Urothelium cell line (cell line): Measurements from ENCODE around the gene GPR107.

Experiments used
- DNase-seq: peaks from one replicate; pipeline ENCODE4 v3.0.0; 2011; ENCODE audit warnings: low spot score, mixed read lengths
- FAIRE-seq: peaks from 2 replicates; lab custom pipeline; 2011; peaks lifted over from hg19 to GRCh38; lab: Jason Lieb, UNC

GPR107 gene

GRCh38 chr9:130027533-130028365, 26.0 kb upstream of the GPR107 start:
- DNase-seq (no peak), FAIRE-seq (no peak)

GRCh38 chr9:130028493-130029222, 25.0 kb upstream of the GPR107 start:
- DNase-seq, result no peak
- FAIRE-seq, result no peak

- no peak for DNase-seq
- no peak for FAIRE-seq
Observed at GRCh38 chr9:130029223-130029973, 24.3 kb upstream of the GPR107 start.

- FAIRE-seq (no peak), DNase-seq (no peak)
Observed at GRCh38 chr9:130030651-130031127, 23.0 kb upstream of the GPR107 start.

GRCh38 chr9:130034570-130034969, 19.1 kb upstream of the GPR107 start:
- FAIRE-seq (no peak), DNase-seq (no peak)

- no peak for FAIRE-seq
- DNase-seq, result no peak
Observed at GRCh38 chr9:130036099-130036498, 17.6 kb upstream of the GPR107 start.

DNA sequence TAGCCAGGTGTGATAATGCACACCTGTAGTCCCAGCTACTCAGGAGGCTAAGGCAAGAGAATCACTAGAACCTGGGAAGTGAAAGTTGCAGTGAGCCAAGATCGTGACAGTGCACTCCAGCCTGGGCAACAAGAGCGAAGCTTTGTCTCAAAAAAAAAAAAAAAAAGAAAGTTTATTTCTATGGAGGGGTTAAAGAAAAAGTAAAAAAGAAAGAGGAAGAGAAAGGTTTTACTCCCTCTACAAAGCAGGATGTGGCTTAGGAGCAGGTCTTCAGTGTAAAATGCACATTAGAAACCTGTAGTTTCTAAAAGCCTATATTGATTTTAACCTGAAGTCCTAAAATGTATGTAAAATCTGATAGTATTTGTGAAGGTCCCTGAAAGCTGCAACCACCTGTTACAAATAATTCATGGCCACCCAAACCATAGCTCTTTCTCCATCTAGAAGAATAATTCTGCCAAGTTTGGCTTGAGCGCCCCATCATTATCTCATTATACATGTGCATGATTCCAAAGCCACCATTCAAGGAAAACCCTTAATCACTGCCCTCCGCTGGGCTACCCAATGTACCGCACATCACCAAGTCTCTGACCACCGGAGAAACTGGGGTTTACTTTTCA, 14.1 kb upstream of the GPR107 start:
- DNase-seq (no peak), FAIRE-seq (no peak)

DNA sequence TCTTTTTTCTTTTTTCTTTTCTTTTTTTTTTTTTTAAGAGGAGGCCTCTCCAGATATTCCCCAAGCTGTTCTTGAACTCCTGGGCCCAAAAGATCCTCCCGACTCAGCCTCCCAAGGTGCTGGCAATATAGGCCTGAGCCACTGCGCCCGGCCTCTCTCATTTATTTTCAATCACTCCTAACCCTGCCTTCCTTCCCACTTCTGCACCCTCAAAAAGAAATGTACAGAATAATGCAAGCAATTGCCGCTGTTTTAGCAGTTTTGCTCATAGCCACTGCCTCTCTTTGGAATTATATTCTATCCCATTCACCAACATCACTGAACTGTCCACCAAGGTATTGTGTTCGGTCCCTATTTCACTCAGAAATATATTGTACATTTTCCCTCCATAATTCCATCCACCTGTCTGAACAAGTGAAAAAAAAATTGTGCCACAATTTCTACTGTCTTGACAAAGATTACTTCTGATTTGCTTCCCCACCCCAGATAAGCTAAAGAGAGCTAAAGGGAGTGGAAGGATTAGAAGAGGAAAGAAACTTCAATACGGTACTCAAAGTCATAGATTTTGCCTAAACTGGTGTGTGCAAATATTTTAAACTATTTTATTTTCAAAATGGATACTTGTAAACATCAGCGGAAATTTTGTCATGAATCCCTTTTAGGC, 12.6 kb upstream of the GPR107 start:
- no peak for DNase-seq
- no peak for FAIRE-seq

GRCh38 chr9:130041648-130042405, 11.9 kb upstream of the GPR107 start:
- no peak for FAIRE-seq

DNA sequence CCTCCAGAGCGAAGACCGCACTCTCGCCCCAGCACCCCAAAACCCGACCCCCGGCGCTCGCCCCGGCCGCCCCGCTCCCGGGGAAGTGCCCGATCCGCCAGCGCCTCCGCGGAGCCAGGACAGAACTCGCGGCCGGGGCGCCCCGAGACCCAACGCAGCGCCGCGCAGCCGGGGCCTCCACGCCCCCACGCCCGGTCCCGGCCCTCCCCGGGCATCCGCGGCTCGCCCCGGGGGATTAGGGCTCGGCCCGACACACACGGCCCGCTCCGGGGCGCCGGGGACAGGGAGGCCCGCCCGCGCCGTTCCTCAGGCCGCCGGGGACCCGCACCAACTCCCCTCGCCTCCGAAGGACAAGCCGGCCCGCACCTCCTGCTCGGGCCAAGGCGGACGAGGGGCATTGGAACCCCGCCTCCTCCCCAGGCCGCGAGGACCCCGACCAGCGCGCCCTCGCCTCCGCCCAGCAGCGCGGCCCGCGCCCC, 11.3 kb upstream of the GPR107 start:
- FAIRE-seq (no peak), DNase-seq (peak; percentile 37)

More at GRCh38 chr9:130041648-130042405, 11.9 kb upstream of the GPR107 start:
- DNase-seq, result peak; percentile 26

DNA sequence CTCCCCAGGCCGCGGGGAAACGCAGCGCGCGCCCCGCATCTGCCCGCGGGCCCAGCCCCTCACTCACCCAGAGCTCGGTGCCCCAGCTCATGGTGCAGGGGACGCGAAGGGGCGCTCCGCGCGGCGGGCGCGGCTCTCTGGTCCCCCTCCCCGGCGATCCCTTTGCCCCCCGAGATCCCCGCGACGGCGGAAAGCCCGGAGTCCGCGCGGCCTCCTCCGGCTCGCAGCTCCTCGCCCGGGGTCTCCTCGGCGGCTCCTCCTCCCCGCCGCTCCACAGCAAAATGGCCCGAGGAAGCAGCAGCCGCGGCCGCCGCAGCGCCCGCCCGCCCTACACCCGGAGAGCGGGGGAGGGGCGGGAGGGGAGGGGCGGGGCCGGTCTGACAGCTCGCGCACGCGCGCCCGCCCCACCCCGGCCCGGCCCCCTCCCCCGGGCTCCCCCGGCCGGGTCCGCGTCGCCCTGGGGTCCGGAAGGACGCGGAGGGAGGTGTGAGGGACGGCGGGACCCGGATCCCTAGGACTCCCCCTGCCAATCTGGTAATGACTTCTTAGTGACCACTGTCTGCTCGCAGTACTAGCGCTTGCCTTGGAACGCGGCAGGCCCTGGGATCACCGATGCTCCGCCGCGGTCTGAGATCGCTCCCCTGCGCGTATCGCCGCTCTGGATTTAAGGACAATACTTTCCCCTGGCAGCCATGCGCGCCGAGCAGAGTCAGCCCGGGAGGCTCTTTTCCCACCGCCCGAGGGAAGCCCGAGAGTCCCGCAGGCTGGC, 10.6 kb upstream of the GPR107 start, which contains the start of gene FNBP1:
Gene FNBP1, minus strand, starts transcription at position 305 of the 769 bp plus-strand sequence. Its CDS starts 214 bp downstream, at position 91.
- peak; percentile 91 for DNase-seq
- no peak for FAIRE-seq

DNA sequence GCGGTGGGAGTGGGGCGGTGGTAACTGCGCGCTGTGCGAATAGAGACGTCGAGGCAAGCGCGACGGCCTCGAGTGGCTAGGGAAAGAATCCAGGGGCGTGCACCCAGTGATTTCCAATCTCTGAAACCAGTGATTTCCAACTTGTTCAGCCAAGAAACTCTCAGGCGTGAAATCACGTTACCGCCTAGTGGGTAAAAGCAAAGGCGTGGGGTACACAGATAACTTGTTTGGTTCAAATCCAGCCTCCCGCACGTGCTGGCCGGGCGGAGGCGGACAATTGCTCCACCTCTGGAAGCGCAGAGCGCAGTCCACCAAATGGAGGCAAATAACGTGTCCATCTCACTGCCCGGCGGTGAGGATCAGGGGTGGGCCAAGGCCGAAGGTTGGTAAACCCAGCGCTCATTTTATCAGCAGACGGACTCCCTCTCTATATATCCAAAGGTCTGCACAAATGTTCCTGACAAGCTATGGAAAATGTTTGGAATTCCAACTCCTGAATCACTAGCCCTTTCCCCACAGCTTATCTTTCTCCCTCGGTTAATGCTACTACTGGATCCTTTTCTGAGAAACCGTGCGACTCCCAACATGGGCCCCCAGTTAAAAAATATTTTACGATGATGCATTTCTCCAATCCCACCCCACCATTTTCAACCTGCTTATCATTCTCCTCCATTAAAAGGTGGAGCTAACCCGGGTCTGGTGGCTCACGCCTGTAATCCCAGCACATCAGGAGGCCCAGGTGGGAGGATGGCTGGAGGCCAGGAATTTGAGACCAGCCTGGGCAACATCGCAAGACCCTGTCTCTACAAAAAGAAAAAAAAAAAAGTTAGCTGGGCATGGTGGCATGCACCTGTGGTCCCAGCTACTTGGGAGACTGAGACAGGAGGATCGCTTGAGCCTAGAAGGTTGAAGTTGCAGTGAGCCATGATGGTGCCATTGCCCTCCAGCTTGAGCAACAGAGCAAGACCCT, 9.8 kb upstream of the GPR107 start:
- no peak for DNase-seq
- FAIRE-seq, result no peak

GRCh38 chr9:130045725-130046450, 7.8 kb upstream of the GPR107 start:
- DNase-seq, result no peak

DNA sequence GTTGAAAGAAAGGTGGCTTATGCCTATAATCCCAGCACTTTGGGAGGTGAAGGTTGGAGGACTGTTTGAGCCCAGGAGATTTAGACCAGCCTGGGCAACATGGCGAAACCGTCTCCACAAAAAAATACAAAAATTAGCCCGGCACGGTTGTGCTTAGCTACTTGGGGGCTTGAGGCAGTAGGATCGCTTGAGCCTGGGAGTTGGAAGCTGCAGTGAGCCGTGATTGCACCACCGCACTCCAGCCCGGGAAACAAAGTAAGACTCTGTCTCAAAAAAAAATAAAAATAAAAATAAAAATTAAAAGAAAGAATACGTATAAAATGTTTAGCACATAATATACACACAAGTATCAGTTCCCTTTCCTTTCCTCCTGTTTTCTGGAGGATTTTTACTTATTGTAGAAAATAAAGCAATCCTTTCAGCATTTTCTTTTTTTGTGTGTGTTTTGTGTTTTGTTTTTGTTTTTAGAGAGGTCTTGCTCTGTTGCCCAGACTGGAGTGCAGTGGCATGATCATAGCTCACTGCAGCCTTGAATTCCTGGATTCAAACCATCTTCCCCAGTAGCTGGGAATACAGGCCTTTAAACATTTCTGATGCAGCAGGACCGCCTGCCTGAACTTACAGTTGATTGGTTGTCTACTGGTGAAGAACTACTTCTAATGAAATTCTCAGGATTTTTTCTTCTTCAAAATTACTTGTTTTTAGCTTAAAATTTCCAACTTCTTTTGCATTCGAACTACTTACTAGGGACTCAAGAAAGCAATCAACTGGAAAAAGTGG, 4.1 kb upstream of the GPR107 start:
- DNase-seq (no peak), FAIRE-seq (no peak)

More at GRCh38 chr9:130045725-130046450, 7.8 kb upstream of the GPR107 start:
- FAIRE-seq, result no peak

GRCh38 chr9:130050462-130050861, 3.2 kb upstream of the GPR107 start:
- DNase-seq (no peak), FAIRE-seq (no peak)

DNA sequence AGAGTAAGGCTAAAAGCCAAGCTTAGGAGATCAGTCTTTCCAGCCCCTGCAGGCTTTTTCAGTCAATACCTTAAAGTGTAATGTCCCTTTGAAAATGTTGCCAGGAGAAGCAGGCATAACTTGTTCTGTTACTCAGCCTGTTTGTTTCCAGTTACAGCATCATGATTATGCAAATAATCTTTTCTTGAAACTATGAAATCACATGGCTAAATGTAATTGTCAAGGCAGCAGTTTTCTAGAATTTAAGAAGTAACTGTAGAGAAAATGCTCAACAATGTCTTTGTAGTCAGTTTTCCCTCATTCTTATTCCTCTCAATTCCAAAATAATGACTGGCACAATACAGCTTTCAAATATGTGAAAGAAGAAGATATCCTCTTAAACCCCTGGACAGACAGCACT, 1.9 kb upstream of the GPR107 start:
- DNase-seq (no peak), FAIRE-seq (no peak)
